Chondrocyte (in vitro differentiated cells): ENCODE measurements around the gene EDEM2. TPM values are rescaled to one million over a fixed set of nuclear protein-coding genes. Genes with fewer than 3 reads are reported as not detected.
A peak's percentile ranks its signal among the peaks of the same experiment; 100 is the strongest.

ENCODE experiments used
- DNase-seq: peaks from one replicate; pipeline ENCODE4 v3.0.0; 2021; ENCODE audit warnings: mixed read lengths, low spot score
- H3K27ac Mint-ChIP-seq: one replicate; pipeline ENCODE4 v1.8.0; 2021; ENCODE audit warnings: mild to moderate bottlenecking, moderate library complexity, mixed read lengths; ENCODE audit not compliant: unreplicated experiment
- H3K27me3 Mint-ChIP-seq: 2 replicates; pipeline ENCODE4 v1.8.0; 2021; ENCODE audit warnings: low read depth, mixed read lengths
- H3K36me3 Mint-ChIP-seq: 2 replicates; pipeline ENCODE4 v1.8.0; 2021; ENCODE audit warnings: low read depth, mixed read lengths
- H3K4me1 Mint-ChIP-seq: 2 replicates; pipeline ENCODE4 v1.8.0; 2021; ENCODE audit warnings: low read depth, mild to moderate bottlenecking, mixed read lengths
- H3K4me3 Mint-ChIP-seq: one replicate; pipeline ENCODE4 v1.8.0; 2021; ENCODE audit warnings: mild to moderate bottlenecking, moderate library complexity, mixed read lengths; ENCODE audit not compliant: unreplicated experiment
- H3K9me3 Mint-ChIP-seq: 2 replicates; pipeline ENCODE4 v1.8.0; 2021; ENCODE audit warnings: low read depth, mixed read lengths
- total RNA-seq: library from RNA; stranded (reverse); gene quantifications from 3 replicates; pipeline ENCODE4 v1.2.1, GENCODE V29; 2021
- TF ChIP-seq, protein P1 (sequence below): fragments of 200-600 bp; sonication (generic); IDR thresholded peaks from 2 replicates; pipeline ENCODE4 v1.5.0; 2021; ENCODE audit warnings: antibody characterized with exemption, mild to moderate bottlenecking, moderate library complexity

The EDEM2 gene
- total RNA-seq, 1 donor from 2014 or later = 25.5 TPM

DNA sequence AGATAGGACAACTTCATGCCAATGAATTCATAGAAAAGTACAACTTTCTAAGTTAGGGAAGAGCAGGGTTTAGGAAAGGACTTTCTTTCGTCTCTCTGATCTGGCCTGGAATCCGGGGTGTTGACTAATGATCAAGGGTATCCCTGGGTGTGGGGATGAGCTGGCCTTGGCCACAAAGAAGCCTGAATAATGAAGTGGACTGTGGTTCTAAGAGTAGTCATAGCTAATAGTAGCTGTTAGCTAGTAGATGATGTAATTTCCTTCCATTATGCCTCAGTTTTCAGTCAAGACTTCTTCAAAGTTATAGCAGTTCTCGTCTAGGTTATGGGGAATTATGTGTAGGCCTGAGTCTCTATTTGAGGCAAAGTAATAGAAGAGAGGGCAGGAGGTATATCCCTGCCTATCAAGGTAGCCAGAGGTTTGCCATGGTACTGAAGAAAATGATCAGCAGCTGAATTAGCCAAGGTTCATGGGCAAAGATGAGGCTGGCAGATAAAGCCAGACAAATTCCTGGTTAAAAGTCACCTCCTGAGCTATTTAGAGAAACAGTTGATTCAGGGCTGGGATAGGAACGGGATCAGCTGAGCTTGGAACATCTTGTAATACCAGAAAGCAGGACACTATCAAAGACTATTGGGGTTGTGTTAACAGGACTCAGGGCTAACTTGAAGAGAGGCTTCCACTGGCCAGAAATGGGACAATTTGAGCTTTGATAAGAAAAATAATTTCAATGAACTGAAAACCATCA, 35.8 kb downstream of the EDEM2 start:
- Mint-ChIP-seq H3K27me3 (no peaks in the 10 kb centered on the region), H3K9me3 (no peaks in the 10 kb centered on the region), H3K4me3 (no peak overlapping the region), H3K36me3 (peaks cover 20% of the 10 kb centered on the region), H3K27ac (peak overlapping the region; percentile 58), H3K4me1 (peaks cover 8% of the 10 kb centered on the region)
- no peak for DNase-seq
- TF ChIP-seq, protein P1, sequence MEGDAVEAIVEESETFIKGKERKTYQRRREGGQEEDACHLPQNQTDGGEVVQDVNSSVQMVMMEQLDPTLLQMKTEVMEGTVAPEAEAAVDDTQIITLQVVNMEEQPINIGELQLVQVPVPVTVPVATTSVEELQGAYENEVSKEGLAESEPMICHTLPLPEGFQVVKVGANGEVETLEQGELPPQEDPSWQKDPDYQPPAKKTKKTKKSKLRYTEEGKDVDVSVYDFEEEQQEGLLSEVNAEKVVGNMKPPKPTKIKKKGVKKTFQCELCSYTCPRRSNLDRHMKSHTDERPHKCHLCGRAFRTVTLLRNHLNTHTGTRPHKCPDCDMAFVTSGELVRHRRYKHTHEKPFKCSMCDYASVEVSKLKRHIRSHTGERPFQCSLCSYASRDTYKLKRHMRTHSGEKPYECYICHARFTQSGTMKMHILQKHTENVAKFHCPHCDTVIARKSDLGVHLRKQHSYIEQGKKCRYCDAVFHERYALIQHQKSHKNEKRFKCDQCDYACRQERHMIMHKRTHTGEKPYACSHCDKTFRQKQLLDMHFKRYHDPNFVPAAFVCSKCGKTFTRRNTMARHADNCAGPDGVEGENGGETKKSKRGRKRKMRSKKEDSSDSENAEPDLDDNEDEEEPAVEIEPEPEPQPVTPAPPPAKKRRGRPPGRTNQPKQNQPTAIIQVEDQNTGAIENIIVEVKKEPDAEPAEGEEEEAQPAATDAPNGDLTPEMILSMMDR = no peak

DNA sequence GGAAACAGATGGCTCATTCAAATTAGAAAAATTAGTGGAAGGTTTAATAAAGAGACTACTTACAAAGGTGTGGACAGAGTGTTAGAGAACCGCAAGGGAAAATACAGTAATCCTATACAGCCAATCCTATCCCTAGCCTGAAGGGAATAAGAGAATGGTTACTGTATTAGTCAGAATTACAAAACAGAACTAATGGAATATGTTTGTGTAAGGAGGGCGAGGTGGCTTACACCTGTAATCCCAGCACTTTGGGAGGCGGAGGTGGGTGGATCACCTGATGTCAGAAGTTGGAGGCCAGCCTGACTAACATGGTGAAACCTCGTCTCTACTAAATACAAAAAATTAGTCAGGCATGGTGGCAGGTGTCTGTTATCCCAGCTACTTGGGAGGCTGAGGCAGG, 38.2 kb downstream of the EDEM2 start:
- Mint-ChIP-seq H3K27ac (no peak overlapping the region), H3K4me1 (peaks cover 8% of the 10 kb centered on the region), H3K4me3 (no peak overlapping the region), H3K36me3 (peaks cover 4% of the 10 kb centered on the region), H3K9me3 (no peaks in the 10 kb centered on the region), H3K27me3 (no peaks in the 10 kb centered on the region)
- DNase-seq = no peak
- TF ChIP-seq, protein P1 = no peak

DNA sequence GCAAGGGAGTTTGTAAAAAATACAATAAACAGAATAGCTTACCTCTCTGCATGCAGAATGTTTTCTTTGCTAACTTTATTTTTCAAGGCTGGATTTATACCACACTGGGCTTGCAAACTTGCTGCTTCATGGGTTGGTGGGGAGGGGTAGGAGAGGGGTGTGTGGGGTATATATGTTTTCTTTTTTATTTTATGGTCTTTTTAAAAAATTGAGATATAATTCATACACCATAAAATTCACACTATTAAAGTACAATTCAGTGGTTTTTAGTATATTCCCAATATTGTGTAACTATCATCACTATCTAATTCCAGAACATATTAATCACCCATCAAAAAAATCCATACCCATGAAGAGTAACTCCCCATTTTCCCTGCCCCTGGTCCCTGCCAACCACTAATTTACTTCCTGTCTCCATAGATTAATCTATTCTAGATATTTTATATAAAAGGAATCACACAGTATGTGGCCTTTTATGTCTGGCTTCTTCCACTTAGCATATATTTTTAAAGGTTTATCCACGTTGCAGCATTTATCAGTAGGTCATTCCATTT, 40.2 kb downstream of the EDEM2 start:
- Mint-ChIP-seq H3K4me3 (no peak overlapping the region), H3K9me3 (no peaks in the 10 kb centered on the region), H3K27me3 (peaks cover 2% of the 10 kb centered on the region), H3K27ac (no peak overlapping the region), H3K36me3 (peaks cover 4% of the 10 kb centered on the region), H3K4me1 (peaks cover 8% of the 10 kb centered on the region)
- TF ChIP-seq, protein P1 = no peak
- DNase-seq = no peak

DNA sequence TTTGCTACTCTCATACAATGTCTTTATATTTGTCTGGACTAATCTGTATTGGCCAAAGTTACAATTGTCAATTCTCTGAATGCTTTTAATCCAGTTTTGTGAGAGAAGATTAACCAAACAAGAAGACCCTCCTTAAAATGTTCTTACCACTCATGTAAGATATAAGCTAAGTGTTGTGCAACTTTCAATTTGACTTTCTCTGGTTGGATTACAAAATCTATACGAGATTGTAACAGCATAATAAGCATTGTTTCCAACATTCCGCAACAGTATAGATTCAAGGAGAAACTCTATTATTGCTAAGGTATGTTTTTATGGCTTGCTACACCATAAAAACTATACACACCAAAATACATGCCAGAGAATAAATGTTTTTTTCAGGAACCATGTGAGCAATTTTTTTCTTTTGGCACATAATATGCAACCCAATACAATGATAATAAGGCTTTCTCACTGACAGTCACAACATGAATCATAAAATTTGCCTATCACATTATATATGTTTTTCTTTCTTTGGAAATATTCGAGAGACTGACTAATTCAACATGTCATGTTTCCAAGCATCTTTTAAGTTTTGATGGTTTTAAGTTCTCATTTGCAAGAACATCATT, 42.3 kb downstream of the EDEM2 start:
- Mint-ChIP-seq H3K9me3 (no peaks in the 10 kb centered on the region), H3K36me3 (no peaks in the 10 kb centered on the region), H3K4me1 (no peaks in the 10 kb centered on the region), H3K27me3 (peaks cover 2% of the 10 kb centered on the region), H3K4me3 (no peak overlapping the region), H3K27ac (no peak overlapping the region)
- no peak for DNase-seq
- TF ChIP-seq, protein P1 = no peak

DNA sequence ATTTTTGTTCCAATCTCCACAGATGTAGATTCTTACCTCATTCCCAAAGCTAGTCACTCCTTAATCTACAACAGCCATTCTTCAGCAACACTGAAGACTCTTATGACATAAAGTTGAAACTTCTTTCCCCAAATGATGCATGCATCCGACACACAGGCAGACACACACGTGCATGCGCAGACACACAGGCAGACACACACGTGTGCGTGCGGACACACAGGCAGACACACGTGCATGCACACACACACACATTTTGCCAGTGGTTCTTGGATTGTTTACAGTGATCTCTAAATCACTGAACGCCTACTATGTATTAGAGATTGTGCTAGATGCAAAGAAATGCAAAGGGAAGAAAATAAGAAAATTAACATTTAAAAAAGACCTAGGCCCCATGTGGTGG, 45.5 kb downstream of the EDEM2 start:
- TF ChIP-seq, protein P1 = no peak
- Mint-ChIP-seq H3K4me1 (peaks cover 3% of the 10 kb centered on the region), H3K4me3 (no peak overlapping the region), H3K27me3 (peaks cover 2% of the 10 kb centered on the region), H3K9me3 (no peaks in the 10 kb centered on the region), H3K27ac (no peak overlapping the region), H3K36me3 (no peaks in the 10 kb centered on the region)
- no peak for DNase-seq
